AG09319 (cell line): ENCODE results near the gene ZNRF1.

ENCODE experiments used
- DNase-seq: peaks from one replicate; pipeline ENCODE4 v3.0.0-alpha.2; 2010; ENCODE audit warnings: low read depth; ENCODE audit errors: extremely low read depth
- TF ChIP-seq, protein P1 (sequence below): IDR thresholded peaks from 2 replicates; pipeline ENCODE4 v1.5.1; 2011; ENCODE audit warnings: low read depth, mild to moderate bottlenecking, inconsistent platforms, low read length, moderate library complexity

Gene ZNRF1

DNA sequence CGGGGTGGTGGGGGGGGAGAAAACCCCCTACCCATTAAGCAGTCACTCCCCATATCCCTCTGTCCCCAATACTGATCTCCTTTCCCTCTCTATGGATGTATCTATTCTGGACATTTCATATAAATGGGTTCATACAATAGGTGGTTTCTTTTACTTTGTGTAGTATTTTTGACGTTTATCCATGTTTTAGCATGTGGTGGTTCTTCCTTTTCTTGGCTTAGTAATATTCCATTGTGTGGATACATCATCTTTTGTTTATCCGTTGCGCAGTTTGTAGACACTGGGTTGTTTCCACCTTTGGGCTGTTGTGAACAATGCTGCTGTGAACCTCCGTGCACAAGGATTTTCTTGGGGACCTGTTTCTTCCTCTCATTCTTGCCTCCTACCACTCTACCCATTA is 105.2 kb downstream of the ZNRF1 start:
- DNase-seq: no peak
- TF ChIP-seq, protein P1, sequence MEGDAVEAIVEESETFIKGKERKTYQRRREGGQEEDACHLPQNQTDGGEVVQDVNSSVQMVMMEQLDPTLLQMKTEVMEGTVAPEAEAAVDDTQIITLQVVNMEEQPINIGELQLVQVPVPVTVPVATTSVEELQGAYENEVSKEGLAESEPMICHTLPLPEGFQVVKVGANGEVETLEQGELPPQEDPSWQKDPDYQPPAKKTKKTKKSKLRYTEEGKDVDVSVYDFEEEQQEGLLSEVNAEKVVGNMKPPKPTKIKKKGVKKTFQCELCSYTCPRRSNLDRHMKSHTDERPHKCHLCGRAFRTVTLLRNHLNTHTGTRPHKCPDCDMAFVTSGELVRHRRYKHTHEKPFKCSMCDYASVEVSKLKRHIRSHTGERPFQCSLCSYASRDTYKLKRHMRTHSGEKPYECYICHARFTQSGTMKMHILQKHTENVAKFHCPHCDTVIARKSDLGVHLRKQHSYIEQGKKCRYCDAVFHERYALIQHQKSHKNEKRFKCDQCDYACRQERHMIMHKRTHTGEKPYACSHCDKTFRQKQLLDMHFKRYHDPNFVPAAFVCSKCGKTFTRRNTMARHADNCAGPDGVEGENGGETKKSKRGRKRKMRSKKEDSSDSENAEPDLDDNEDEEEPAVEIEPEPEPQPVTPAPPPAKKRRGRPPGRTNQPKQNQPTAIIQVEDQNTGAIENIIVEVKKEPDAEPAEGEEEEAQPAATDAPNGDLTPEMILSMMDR: no peak

DNA sequence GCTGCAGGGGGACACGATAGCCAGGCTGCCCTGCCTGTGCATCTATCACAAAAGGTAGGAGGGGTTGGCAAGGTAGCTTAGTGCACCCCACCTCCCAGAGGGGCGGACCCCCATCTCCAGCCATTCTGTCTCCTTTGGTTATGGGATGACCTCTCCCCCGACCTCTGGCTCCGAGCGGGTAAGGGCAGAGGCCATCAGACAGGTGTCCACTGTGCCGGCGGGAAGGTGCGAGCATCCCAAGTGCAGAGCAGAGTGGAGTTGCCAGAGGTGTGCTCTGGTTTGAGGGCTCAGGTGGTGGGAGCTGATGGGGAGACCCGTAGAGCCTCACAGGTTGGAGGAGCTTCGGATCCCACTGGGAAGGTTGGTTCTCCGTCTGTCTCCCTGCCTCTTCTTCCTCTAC is 106.0 kb downstream of the ZNRF1 start:
- no peak for DNase-seq
- TF ChIP-seq, protein P1: no peak

DNA sequence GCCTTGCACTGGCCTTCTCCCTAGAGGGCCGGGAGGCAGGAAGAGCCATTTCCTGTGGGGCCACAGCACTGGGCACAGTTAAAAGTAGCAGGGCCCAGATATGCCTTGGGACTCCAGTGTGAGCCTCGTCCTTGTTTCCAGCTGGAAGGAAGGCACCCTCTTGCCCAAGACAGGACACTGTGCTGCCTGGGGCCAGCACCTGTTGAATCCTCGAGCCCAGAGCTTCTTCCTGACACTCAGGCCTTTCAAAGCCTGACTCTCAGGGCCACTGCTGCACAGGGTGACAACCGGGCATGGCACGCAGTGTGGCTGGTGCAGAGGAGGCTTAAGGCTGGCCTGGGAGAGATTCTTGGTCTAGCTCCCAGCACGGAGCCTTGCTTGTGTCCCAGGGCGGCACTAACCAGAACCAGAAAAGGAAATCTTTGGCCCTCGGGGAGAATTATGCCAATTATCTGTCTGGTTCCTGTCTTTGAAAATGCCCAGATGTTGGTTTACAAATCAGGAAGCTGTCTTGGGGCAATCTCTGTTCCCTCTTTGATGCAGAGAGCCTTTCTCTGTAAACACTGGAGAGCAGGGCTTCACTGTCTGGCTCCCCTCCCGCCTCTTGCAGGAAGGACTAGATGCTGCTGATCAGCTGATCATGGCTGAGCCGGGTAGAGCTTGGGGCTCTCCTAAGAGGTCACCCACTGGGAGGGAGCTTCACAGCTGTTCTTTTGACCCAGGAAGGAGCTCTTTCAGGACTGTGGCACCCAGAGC is 106.7 kb downstream of the ZNRF1 start:
- no peak for DNase-seq
- TF ChIP-seq, protein P1: no peak

DNA sequence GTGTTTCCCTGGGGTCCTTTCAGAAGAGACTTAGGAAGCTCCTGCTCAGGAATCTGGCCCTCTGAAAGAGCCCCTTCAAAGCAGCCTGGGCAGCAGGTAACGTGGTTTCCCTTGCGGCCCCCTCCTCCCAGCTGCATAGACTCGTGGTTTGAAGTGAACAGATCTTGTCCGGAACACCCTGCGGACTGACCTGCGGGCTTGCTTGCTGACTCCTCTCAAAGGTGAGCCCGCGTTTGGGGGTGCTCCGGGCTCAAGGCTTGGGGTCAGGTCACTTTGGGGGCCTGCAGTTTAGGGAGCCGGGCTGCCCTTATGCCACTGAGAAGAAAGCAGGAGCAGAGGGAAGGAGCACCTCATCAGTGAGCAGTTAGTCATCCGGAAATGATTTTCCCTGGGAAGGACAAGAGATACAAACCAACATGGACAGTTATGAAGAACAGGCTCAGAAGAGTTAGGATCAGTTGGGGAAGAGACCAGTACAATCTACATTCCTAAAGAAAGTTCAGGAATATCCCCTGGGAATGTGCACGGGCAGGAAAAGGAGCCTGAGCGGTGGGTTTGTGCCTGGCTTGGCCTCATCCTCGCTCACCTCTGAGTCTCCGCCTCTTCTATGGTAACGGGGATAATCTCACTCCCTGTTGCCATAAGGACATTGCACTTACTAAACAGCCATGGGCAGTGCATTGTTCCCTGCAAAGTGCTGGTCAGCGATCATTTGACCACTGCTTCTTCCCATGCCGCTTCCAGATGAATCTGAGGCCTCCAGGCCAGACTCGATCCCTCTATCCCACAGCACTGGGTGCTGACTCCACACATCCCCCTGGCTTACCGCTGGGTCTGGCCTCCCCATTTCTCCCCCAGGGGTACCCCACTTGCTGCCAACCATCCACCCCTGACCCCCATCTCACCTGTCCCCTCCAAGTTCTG is 107.8 kb downstream of the ZNRF1 start:
- no peak for DNase-seq
- TF ChIP-seq, protein P1: no peak

DNA sequence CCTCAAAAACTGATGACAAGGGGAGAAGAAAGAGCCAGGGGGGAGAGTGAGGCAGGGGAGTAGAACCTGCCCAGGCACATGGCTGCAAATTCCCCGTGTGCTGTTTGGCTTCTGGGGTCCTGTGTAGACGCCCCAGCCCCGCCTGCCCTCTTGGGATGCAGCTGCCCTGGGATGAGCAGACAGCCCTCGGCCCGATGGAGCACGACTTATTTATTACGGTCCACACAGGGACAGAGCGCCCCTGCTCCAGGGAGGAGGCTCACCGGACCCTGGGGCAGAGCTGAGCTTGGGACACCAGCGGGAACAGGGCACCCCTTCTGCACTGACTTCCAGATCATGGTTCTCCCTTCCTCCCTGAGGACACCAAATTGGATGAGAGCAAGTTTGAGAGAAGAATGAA is 108.7 kb downstream of the ZNRF1 start:
- DNase-seq: no peak
- TF ChIP-seq, protein P1: no peak

DNA sequence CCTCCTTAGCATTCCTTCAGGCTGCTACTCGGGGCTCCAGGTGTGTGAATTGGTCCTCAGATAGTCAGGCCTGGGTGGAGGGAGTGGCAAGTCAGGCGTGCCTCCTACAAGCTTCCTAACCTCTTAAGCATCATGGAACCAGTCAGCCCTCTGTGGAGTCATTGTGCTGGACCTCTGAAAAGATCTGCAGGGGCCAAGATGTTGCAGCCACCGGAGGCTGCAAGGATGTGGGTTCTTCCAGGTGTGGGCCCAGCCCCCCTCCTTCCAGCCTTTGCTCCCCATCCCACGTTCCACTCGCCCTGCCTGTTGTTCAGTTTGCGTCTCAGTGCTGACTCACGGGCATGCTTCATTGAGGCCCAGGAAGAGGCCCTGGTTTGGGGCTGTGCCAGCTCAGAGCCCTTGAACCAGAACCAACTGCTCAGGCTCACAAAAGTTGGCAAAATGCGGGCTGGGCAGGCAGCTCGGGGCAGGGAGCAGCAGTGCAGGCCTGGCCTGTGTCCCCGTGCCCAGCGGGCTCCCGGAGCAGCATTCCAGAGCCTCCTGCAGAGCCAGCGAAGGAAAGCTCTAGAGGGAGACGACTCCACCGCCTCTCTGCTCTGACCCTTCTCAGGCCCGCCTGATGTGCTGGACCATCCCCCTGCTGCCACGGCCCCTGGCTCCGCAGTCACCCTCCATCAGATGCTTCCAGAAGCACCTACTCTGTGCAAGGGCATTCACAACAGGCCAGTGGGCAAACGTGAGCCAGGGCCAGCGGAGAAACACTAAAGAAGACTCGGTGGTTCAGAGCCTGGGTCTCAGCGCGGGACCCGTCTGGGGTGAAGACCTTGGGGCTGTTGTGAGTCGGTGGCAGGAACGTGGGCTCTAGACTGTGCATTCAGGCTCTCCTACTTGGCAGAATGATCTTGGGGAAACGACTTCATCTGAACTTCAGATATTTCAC is 110.2 kb downstream of the ZNRF1 start:
- peak; percentile 72 for DNase-seq
- TF ChIP-seq, protein P1: no peak
